ENCODE results near the gene BMP7. TPM values are rescaled to one million over a fixed set of nuclear protein-coding genes. Genes with fewer than 3 reads are reported as not detected.

The BMP7 gene
- total and polyA plus RNA-seq, 2 donors (not counting 3 experiments of a cell fraction or from before 2014, with no cell fraction given) = not detected

GRCh38 chr20:57118964-57119363 is 147.5 kb downstream of the BMP7 start:
- Histone ChIP-seq H4K20me1 (replicated peaks; ENCODE audit: control insufficient read depth, extremely low read depth, insufficient read depth, low read length) (no peaks in the 10 kb centered on the region), H3K9ac (replicated peaks; ENCODE audit: extremely low read depth, insufficient read depth, low read length) (no peak overlapping the region), H3K9me3 (replicated peaks; ENCODE audit: control insufficient read depth, insufficient read depth, low read length) (no peaks in the 10 kb centered on the region), H3K36me3 (ENCODE audit: control insufficient read depth in 2 of 2, extremely low read depth in 1 of 2, insufficient read depth in 2 of 2, low read length in 2 of 2) (no peaks in the 10 kb centered on the region), H3K27ac (ENCODE audit: insufficient read depth, low read depth, low read length) (no peak overlapping the region), H3K79me2 (ENCODE audit: control insufficient read depth, insufficient read depth, low read length) (no peaks in the 10 kb centered on the region), H3K4me3 (replicated peaks in 1 of 3; ENCODE audit: insufficient read depth in 1 of 3, low read depth in 1 of 3, low read length in 3 of 3) (no peak overlapping the region), H3K4me1 (ENCODE audit: control insufficient read depth, extremely low read depth, insufficient read depth, low read length) (no peaks in the 10 kb centered on the region), H3K27me3 (ENCODE audit: control insufficient read depth in 2 of 2, insufficient read depth in 2 of 2, low read length in 2 of 2) (no peaks in the 10 kb centered on the region), H3K9me1 (replicated peaks; ENCODE audit: control insufficient read depth, extremely low read depth, insufficient read depth, low read length) (no peaks in the 10 kb centered on the region), H2AFZ (ENCODE audit: low read depth, low read length) (no peak overlapping the region), H3K4me2 (ENCODE audit: insufficient read depth, low read length) (no peak overlapping the region)
- CTCF ChIA-PET = no interaction called here
- intact Hi-C loops (cut with micrococcal nuclease) = no loop called here
- POLR2A ChIA-PET = no interaction called here
- dilution Hi-C loops (cut with MboI; ENCODE audit: extremely low pct_ligation_motif_present, low sequenced_read_pairs) = no loop called here
- no peak for TF ChIP-seq FOS (IDR thresholded peaks at IDR 0.05; ENCODE audit: borderline replicate concordance, insufficient read depth, low read length)
- TF ChIP-seq POLR2A (IDR thresholded peaks at IDR 0.05; ENCODE audit: low read depth, low read length) = no peak
- TF ChIP-seq POLR2AphosphoS5 (IDR thresholded peaks at IDR 0.05; ENCODE audit: insufficient read depth, low read depth, low read length) = no peak
- no peak for TF ChIP-seq GATA2 (IDR thresholded peaks at IDR 0.05; ENCODE audit: insufficient read depth, insufficient read length, low read depth, low read length)
- TF ChIP-seq EZH2 (IDR thresholded peaks at IDR 0.05; ENCODE audit: borderline replicate concordance, low read depth, low read length, severe bottlenecking) = no peak
- no peak for TF ChIP-seq JUN (IDR thresholded peaks at IDR 0.05; ENCODE audit: borderline replicate concordance, insufficient read depth, insufficient read length, low read depth)
- no peak for TF ChIP-seq MYC (IDR thresholded peaks at IDR 0.05; ENCODE audit: low read depth, low read length)
- TF ChIP-seq CTCF (IDR thresholded peaks at IDR 0.05; ENCODE audit: extremely low read depth in 1 of 2, insufficient read depth in 1 of 2, low read depth in 1 of 2, low read length in 2 of 2) = no peak
- no peak for TF ChIP-seq MAX (IDR thresholded peaks at IDR 0.05; ENCODE audit: insufficient read depth, insufficient read length)
- DNase-seq (ENCODE audit: low read depth, low spot score) = no peak
- BruUV-seq (replicated peaks) = no TSS peak
- no peak for FAIRE-seq

Small RNAs within 50 kb of the gene (small RNA-seq; reads per million reads assigned to genes)
- gene RF00019 (ENCODE audit: insufficient read depth, insufficient read length, low read depth, low replicate concordance) = not detected

Other genes with a start within 250 kb of the BMP7 start
- not detected in 2 replicates for gene SPO11, start 63.2 kb upstream of the BMP7 start, total RNA-seq
- not detected in 2 replicates for gene SPO11, start 63.2 kb upstream of the BMP7 start, polyA plus RNA-seq
- gene RAE1, start 84.6 kb upstream of the BMP7 start, total RNA-seq = 34.1 and 37.1 TPM in 2 replicates
- gene RAE1, start 84.6 kb upstream of the BMP7 start, polyA plus RNA-seq = 38.1 and 55.8 TPM in 2 replicates
- gene RBM38, start 124.8 kb upstream of the BMP7 start, total RNA-seq = 22.1 and 27.5 TPM in 2 replicates
- gene RBM38, start 124.8 kb upstream of the BMP7 start, polyA plus RNA-seq = 37.4 and 49.0 TPM in 2 replicates

All from endothelial cell of umbilical vein (primary cell).